Thyroid gland (tissue), 4 donors: ENCODE data around the gene PRKCQ.

Source experiments
- POLR2A ChIP-seq, 2 donors: fragments of 450-650 bp; IDR thresholded peaks; one replicate each; pipeline ENCODE4 v1.6.1; 2017; ENCODE audit warnings: antibody characterized with exemption in 2 of 2, mild to moderate bottlenecking in 2 of 2, moderate library complexity in 1 of 2
- TF ChIP-seq, protein P1 (sequence below), 6 experiments: fragments of 200-600 bp in 3 of 6; fragments of 450-650 bp in 3 of 6; sonication (generic) in 3 of 6; IDR thresholded peaks; one replicate each; pipeline ENCODE4 v1.5.1; 2016 to 2019; ENCODE audit warnings: antibody characterized with exemption in 6 of 6, mild to moderate bottlenecking in 2 of 6, inconsistent platforms in 1 of 6, moderate library complexity in 1 of 6

DNA sequence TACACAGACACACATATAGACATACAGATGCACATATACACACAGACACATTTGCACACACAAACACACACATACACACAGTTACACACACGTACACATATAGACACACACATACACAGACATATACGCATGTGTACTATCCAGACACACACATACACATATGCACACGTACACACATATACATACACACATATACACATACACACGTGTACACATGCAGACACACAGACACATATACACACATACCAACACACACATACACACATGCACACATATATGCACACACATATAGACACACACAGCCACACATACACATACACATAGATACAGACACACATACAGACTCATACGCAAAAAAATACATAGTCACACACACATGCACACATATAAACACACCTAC lies 193.1 kb downstream of the PRKCQ start:
- TF ChIP-seq, protein P1, sequence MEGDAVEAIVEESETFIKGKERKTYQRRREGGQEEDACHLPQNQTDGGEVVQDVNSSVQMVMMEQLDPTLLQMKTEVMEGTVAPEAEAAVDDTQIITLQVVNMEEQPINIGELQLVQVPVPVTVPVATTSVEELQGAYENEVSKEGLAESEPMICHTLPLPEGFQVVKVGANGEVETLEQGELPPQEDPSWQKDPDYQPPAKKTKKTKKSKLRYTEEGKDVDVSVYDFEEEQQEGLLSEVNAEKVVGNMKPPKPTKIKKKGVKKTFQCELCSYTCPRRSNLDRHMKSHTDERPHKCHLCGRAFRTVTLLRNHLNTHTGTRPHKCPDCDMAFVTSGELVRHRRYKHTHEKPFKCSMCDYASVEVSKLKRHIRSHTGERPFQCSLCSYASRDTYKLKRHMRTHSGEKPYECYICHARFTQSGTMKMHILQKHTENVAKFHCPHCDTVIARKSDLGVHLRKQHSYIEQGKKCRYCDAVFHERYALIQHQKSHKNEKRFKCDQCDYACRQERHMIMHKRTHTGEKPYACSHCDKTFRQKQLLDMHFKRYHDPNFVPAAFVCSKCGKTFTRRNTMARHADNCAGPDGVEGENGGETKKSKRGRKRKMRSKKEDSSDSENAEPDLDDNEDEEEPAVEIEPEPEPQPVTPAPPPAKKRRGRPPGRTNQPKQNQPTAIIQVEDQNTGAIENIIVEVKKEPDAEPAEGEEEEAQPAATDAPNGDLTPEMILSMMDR (IDR thresholded peaks at IDR 0.05) = no peak
- no peak for TF ChIP-seq POLR2A (IDR thresholded peaks at IDR 0.05)
